Progenitor cell of endocrine pancreas (in vitro differentiated cells): ENCODE results near the gene TK1. TPM values are rescaled to one million over a fixed set of nuclear protein-coding genes. Genes with fewer than 3 reads are reported as not detected.
A peak's percentile ranks its signal among the peaks of the same experiment; 100 is the strongest.
"Not testable (repeated sequence)": the region's sequence is repeated elsewhere in the genome, so short reads cannot be mapped to it uniquely, and the experiment has no call there.

Experiments
- DNase-seq: peaks from one replicate; pipeline ENCODE4 v3.0.0; 2021; ENCODE audit warnings: low spot score; ENCODE audit not compliant: unreplicated experiment
- H3K27ac Mint-ChIP-seq: 2 replicates; pipeline ENCODE4 v1.8.0; 2021; ENCODE audit warnings: mild to moderate bottlenecking, moderate library complexity, mixed read lengths
- H3K27me3 Mint-ChIP-seq: 2 replicates; pipeline ENCODE4 v1.8.0; 2021; ENCODE audit warnings: mixed read lengths
- H3K36me3 Mint-ChIP-seq: 2 replicates; pipeline ENCODE4 v1.8.0; 2022; ENCODE audit warnings: mixed read lengths; ENCODE audit not compliant: insufficient read depth
- H3K4me1 Mint-ChIP-seq: 2 replicates; pipeline ENCODE4 v1.8.0; 2021; ENCODE audit warnings: low read depth, mixed read lengths
- H3K4me3 Mint-ChIP-seq: 2 replicates; pipeline ENCODE4 v1.8.0; 2021; ENCODE audit warnings: low read depth, mild to moderate bottlenecking, moderate library complexity, mixed read lengths
- H3K9me3 Mint-ChIP-seq: 2 replicates; pipeline ENCODE4 v1.8.0; 2021; ENCODE audit warnings: low read depth, mixed read lengths
- total RNA-seq: library from RNA; stranded (reverse); gene quantifications from 2 replicates; pipeline ENCODE4 v1.2.1, GENCODE V29; 2021
- TF ChIP-seq, protein P1 (sequence below): fragments of 200-600 bp; sonication (generic); IDR thresholded peaks from one replicate; pipeline ENCODE4 v1.5.0; 2021; ENCODE audit warnings: antibody characterized with exemption, mild to moderate bottlenecking; ENCODE audit not compliant: unreplicated experiment

The TK1 gene
- total RNA-seq, 1 donor from 2014 or later = 29.1 TPM

- H3K27me3 Mint-ChIP-seq = peaks cover 12% of the 10 kb centered on the region
- no peaks in the 10 kb centered on the region for H3K36me3 Mint-ChIP-seq
- DNase-seq = no peak
- peaks cover 2% of the 10 kb centered on the region for H3K4me1 Mint-ChIP-seq
- no peak overlapping the region for H3K4me3 Mint-ChIP-seq
- TF ChIP-seq, protein P1, sequence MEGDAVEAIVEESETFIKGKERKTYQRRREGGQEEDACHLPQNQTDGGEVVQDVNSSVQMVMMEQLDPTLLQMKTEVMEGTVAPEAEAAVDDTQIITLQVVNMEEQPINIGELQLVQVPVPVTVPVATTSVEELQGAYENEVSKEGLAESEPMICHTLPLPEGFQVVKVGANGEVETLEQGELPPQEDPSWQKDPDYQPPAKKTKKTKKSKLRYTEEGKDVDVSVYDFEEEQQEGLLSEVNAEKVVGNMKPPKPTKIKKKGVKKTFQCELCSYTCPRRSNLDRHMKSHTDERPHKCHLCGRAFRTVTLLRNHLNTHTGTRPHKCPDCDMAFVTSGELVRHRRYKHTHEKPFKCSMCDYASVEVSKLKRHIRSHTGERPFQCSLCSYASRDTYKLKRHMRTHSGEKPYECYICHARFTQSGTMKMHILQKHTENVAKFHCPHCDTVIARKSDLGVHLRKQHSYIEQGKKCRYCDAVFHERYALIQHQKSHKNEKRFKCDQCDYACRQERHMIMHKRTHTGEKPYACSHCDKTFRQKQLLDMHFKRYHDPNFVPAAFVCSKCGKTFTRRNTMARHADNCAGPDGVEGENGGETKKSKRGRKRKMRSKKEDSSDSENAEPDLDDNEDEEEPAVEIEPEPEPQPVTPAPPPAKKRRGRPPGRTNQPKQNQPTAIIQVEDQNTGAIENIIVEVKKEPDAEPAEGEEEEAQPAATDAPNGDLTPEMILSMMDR = no peak
- H3K27ac Mint-ChIP-seq = no peak overlapping the region
- H3K9me3 Mint-ChIP-seq = no peaks in the 10 kb centered on the region
These were observed 44.6 kb downstream of the TK1 start for GRCh38 chr17:78142119-78142861.

- Mint-ChIP-seq H3K9me3 (no peaks in the 10 kb centered on the region), H3K36me3 (no peaks in the 10 kb centered on the region), H3K27me3 (peaks cover 12% of the 10 kb centered on the region), H3K4me3 (no peak overlapping the region), H3K4me1 (peaks cover 2% of the 10 kb centered on the region), H3K27ac (no peak overlapping the region)
- TF ChIP-seq, protein P1 = no peak
- DNase-seq = no peak
These were observed 45.3 kb downstream of the TK1 start for GRCh38 chr17:78141437-78142118.

- TF ChIP-seq, protein P1 = no peak
- Mint-ChIP-seq H3K27ac (no peak overlapping the region), H3K9me3 (no peaks in the 10 kb centered on the region), H3K27me3 (peaks cover 17% of the 10 kb centered on the region), H3K36me3 (no peaks in the 10 kb centered on the region), H3K4me3 (no peak overlapping the region), H3K4me1 (peaks cover 2% of the 10 kb centered on the region)
- peak; percentile 36 for DNase-seq
These were observed 46.4 kb downstream of the TK1 start for GRCh38 chr17:78140169-78141051.

GRCh38 chr17:78139861-78140168 is 47.0 kb downstream of the TK1 start:
- H3K4me1 Mint-ChIP-seq, H3K4me3 Mint-ChIP-seq, H3K9me3 Mint-ChIP-seq, H3K36me3 Mint-ChIP-seq, H3K27ac Mint-ChIP-seq, DNase-seq: not testable (repeated sequence)
- peaks cover 19% of the 10 kb centered on the region for H3K27me3 Mint-ChIP-seq

GRCh38 chr17:78138204-78139060 is 48.4 kb downstream of the TK1 start:
- TF ChIP-seq, protein P1 = no peak
- no peak for DNase-seq
- Mint-ChIP-seq H3K27me3 (peaks cover 26% of the 10 kb centered on the region), H3K4me3 (no peak overlapping the region), H3K4me1 (peaks cover 2% of the 10 kb centered on the region), H3K36me3 (no peaks in the 10 kb centered on the region), H3K27ac (no peak overlapping the region), H3K9me3 (no peaks in the 10 kb centered on the region)
